GM10266 (cell line): Measurements from ENCODE around the gene CHDH.
A peak's percentile ranks its signal among the peaks of the same experiment; 100 is the strongest.

Experiments
- DNase-seq: peaks from one replicate; pipeline ENCODE4 v3.0.0; 2012; ENCODE audit errors: extremely low spot score
- TF ChIP-seq, protein P1 (sequence below): IDR thresholded peaks from 2 replicates; pipeline ENCODE4 v1.5.1; 2012; ENCODE audit warnings: mild to moderate bottlenecking, low read depth; ENCODE audit not compliant: control insufficient read depth, insufficient read depth; ENCODE audit errors: missing control alignments

CHDH gene

GRCh38 chr3:53849916-53850315 lies 3.7 kb upstream of the CHDH start:
- no peak for DNase-seq
- TF ChIP-seq, protein P1, sequence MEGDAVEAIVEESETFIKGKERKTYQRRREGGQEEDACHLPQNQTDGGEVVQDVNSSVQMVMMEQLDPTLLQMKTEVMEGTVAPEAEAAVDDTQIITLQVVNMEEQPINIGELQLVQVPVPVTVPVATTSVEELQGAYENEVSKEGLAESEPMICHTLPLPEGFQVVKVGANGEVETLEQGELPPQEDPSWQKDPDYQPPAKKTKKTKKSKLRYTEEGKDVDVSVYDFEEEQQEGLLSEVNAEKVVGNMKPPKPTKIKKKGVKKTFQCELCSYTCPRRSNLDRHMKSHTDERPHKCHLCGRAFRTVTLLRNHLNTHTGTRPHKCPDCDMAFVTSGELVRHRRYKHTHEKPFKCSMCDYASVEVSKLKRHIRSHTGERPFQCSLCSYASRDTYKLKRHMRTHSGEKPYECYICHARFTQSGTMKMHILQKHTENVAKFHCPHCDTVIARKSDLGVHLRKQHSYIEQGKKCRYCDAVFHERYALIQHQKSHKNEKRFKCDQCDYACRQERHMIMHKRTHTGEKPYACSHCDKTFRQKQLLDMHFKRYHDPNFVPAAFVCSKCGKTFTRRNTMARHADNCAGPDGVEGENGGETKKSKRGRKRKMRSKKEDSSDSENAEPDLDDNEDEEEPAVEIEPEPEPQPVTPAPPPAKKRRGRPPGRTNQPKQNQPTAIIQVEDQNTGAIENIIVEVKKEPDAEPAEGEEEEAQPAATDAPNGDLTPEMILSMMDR, result no peak

DNA sequence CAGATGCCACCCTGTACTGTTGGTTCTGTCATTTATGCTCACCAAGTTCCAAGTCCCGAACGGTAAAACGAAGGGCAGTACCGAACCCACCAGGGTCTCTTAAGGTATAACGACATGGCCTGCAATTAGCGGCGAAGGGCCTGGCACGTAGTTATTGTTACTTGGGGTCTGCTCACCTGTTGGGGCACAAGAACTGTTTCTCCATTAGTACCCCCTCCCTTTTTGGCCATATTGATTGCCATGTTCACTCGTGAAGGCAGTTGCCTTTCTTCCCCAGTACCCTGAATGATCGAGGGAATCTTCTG lies 584 bp upstream of the CHDH start:
- DNase-seq, result no peak
- TF ChIP-seq, protein P1, result no peak

DNA sequence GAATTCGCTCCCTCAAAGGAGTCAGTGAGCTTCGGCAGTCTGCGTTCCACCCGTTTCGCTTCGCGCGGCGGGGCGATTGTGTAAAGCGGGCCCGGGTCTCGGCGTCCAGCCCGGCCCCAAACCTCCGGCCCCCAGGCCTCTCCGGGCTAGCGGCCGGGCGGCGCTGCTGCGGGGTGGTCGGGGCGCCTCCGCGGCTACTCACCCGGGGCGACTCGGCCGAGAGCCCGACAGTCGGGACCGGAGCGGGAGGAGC lies 412 bp downstream of the CHDH start:
- DNase-seq, result no peak
- TF ChIP-seq, protein P1, result no peak

GRCh38 chr3:53845103-53845880 lies 927 bp downstream of the CHDH start:
- TF ChIP-seq, protein P1, result peak; percentile 5
- DNase-seq, result peak; percentile 67

DNA sequence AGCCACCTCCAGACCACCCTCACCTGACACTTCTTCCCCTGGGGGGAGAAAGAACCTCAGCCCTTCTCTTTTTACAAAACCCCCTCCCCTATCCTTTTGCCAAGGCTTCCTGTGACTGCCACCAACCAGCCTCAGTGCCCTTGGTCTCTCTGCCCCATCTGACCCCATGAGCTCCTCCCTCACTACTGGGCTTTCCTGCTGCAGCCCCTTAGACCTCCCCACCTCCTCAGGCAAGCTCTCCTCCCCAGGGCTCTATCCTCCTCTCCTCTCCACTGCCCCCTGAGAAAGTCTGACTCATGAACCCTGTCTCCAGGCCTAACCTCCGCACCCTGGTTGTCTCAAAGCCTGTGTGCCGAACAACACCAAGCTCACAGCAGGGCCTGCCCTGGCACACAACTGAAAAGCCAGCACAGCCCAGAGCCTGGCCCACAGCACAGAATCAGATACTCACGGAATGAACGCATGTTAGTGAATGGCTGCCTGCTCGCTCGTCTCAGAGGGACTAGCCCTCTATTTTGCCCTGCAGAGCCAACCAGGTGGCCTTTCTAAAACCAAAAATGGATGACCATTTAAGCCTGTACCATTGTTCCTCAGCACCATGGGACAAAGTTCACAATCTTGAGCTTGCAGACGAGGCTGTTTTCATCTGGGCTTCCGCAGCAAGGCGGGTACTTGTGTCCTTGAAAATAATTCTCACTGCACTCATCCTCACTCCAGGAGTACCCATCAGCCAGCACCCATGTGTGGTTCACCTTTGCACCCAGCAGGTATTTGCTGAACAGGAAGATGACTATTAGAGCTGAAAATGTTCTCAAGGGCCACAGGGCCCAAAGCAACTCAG lies 1.7 kb downstream of the CHDH start:
- TF ChIP-seq, protein P1, result no peak
- DNase-seq, result no peak

- TF ChIP-seq, protein P1, result no peak
- peak; percentile 52 for DNase-seq
Measured at GRCh38 chr3:53843195-53844177, 2.7 kb downstream of the CHDH start.
